Heart right ventricle (tissue), 16 donors: ENCODE results near the gene UTP25. TPM values are rescaled to one million over a fixed set of nuclear protein-coding genes. Genes with fewer than 3 reads are reported as not detected.

Experiments used
- ATAC-seq, 8 donors: fragments of 200-7000 bp; cut with Tn5 transposase; one replicate each; pipeline ENCODE4 v1.9.1; 2020; ENCODE audit warnings: mild to moderate bottlenecking in 8 of 8, moderate library complexity in 8 of 8, moderate number of reproducible peaks in 1 of 8
- DNase-seq, 2 donors: peaks; one replicate each; pipeline ENCODE4 v3.0.0-alpha.2; 2020
- H3K27ac ChIP-seq, 10 donors: fragments of 200-600 bp; sonication (generic) in 2 of 10; one replicate each; pipeline versions ENCODE4 v1.5.0 to v1.8.0; 2020 to 2022; ENCODE audit warnings: mild to moderate bottlenecking in 3 of 10
- H3K27me3 ChIP-seq, 7 donors: fragments of 200-600 bp; one replicate each; pipeline ENCODE4 v1.8.0; 2021 to 2022; ENCODE audit warnings: mild to moderate bottlenecking in 2 of 7
- H3K36me3 ChIP-seq, 9 donors: fragments of 200-600 bp; sonication (generic) in 1 of 9; one replicate each; pipeline versions ENCODE4 v1.5.0 to v1.8.0; 2020 to 2022; ENCODE audit warnings: mild to moderate bottlenecking in 2 of 9
- H3K4me1 ChIP-seq, 9 donors: fragments of 200-600 bp; sonication (generic) in 1 of 9; one replicate each; pipeline versions ENCODE4 v1.5.0 to v1.8.0; 2020 to 2022; ENCODE audit warnings: mild to moderate bottlenecking in 4 of 9
- H3K4me3 ChIP-seq, 10 donors: fragments of 200-600 bp; sonication (generic) in 2 of 10; one replicate each; pipeline versions ENCODE4 v1.5.0 to v1.8.0; 2020 to 2022; ENCODE audit warnings: mild to moderate bottlenecking in 7 of 10, moderate library complexity in 2 of 10
- H3K9me3 ChIP-seq, 11 donors: fragments of 200-600 bp in 10 of 11; sonication (generic) in 2 of 11; one replicate each; pipeline versions ENCODE4 v1.5.0 to v1.8.0; 2013 to 2022; ENCODE audit warnings: mild to moderate bottlenecking in 2 of 11, control low read depth in 1 of 11, moderate library complexity in 1 of 11
- CTCF ChIP-seq, 9 donors: fragments of 200-600 bp; sonication (generic) in 2 of 9; IDR thresholded peaks; one replicate each; pipeline versions ENCODE4 v1.5.0 to v1.8.0; 2021 to 2022; ENCODE audit warnings: antibody characterized with exemption in 9 of 9, mild to moderate bottlenecking in 5 of 9, moderate library complexity in 1 of 9
- WGBS, 2 donors: extraction: QIAGEN DNeasy Blood & Tissue Kit; methylation state at CpG; one replicate each; pipeline ENCODE4 v1.1.7; 2013; ENCODE audit warnings: inconsistent platforms in 1 of 2; 5-methylcytosine and 5-hydroxymethylcytosine counted together
- intact Hi-C, 10 donors: fragments of 100-400 bp; cut with DNase I; formaldehyde crosslinking; loops; one replicate each; pipeline versions ENCODE4 v1.11.1 to v1.14.2; 2022
- polyA plus RNA-seq, 2 donors: library from polyadenylated mRNA; stranded (reverse); fragments of 200-250 nt; gene quantifications; one replicate each; pipeline ENCODE4 v1.2.3, GENCODE V29; 2013
- total RNA-seq, 10 donors: library from RNA; stranded (reverse); fragmentation: NEBNext Ultra II Directional in 3 of 10; extraction: Animal tissue kit (Norgen Biotek cat#: 25700) in 3 of 10; gene quantifications; one replicate each; pipeline versions ENCODE4 v1.2.1 to v1.2.4, GENCODE V29; 2021 to 2023
- donor health status: Arrhythmogenic right ventricular cardiomyopathy.
- donor health status: ischemic (EF 13 %, LVEDD 7.1; RV severe dilation, severe dysfunction).
- donor health status: healthy with polysubstance abuse.
- donor health status: DM: no; HTN: yes; CAD: no.
- donor health status: DM: no; HTN: no; CAD: no.
- donor health status: ischemic (EF 25% LVEDD 6.9; RV normal size, moderate dysfunction).
- donor health status: ischemic (EF 25% LVEDD 5.7; RV mildly dilated, moderate dysfunction).
- donor health status: healthy.
- donor health status: DM: yes; HTN: yes; CAD: no.
- donor health status: Ischemic cardiomyopathy.
- donor health status: ischemic (EF 35%, LVEDD 5.7; RV mildly dilated, moderate dysfunction).
- donor health status: nonischemic (EF 11% LVEDD 7.7; RV severe dilation, severe dysfunction).
- donor health status: DM: yes; HTN: yes; CAD: no.
- donor health status: PGD.
- donor health status: ischemic (EF 29% LVEDD 5.4; RV normal size, mild dysfunction).
- donor health status: nonischemic (EF 23%, LVEDD 6.1; RV moderate dilation, normal function).

Gene UTP25
- total and polyA plus RNA-seq, 12 donors: 0.73 to 4.2 (median 3.1) TPM

- no peak for TF ChIP-seq CTCF (IDR thresholded peaks at IDR 0.05)
- no peak overlapping the region for H3K4me3 ChIP-seq
- H3K27me3 ChIP-seq: no peaks in the 10 kb centered on the region
- H3K27ac ChIP-seq: no peak overlapping the region
- DNase-seq (no peak), ATAC-seq (no peak)
- peaks cover 0 to 50% (median 9%) of the 10 kb centered on the region in 9 donors for H3K36me3 ChIP-seq
- 87 to 91% methylated on average over 5 of the region's 5 CpGs for WGBS, 2 donors
- no peaks in the 10 kb centered on the region for H3K9me3 ChIP-seq
- no peaks in the 10 kb centered on the region for H3K4me1 ChIP-seq
- intact Hi-C loops: loop anchor here in 3 of 10 donors (5.0 to 10.0 kb wide), 3 partner anchors 132 to 549 kb away; no protein-coding TSS in a partner anchor
Observed at GRCh38 chr1:209855623-209856022, 27.9 kb downstream of the UTP25 start.

GRCh38 chr1:209858561-209859103 lies 30.9 kb downstream of the UTP25 start:
- Histone ChIP-seq H3K27me3 (peaks cover 0 to 27% (median 22%) of the 10 kb centered on the region in 7 donors), H3K27ac (no peak overlapping the region), H3K36me3 (peaks cover 0 to 19% (median 3%) of the 10 kb centered on the region in 9 donors), H3K9me3 (no peaks in the 10 kb centered on the region), H3K4me3 (no peak overlapping the region), H3K4me1 (no peaks in the 10 kb centered on the region)
- no peak for TF ChIP-seq CTCF (IDR thresholded peaks at IDR 0.05)
- DNase-seq (no peak), ATAC-seq (no peak)
- WGBS, 2 donors: 95 to 96% methylated on average over 39 to 41 of the region's 41 CpGs
- intact Hi-C loops: loop anchor here in 3 of 10 donors (5.0 to 10.0 kb wide), 3 partner anchors 129 to 546 kb away; no protein-coding TSS in a partner anchor

DNA sequence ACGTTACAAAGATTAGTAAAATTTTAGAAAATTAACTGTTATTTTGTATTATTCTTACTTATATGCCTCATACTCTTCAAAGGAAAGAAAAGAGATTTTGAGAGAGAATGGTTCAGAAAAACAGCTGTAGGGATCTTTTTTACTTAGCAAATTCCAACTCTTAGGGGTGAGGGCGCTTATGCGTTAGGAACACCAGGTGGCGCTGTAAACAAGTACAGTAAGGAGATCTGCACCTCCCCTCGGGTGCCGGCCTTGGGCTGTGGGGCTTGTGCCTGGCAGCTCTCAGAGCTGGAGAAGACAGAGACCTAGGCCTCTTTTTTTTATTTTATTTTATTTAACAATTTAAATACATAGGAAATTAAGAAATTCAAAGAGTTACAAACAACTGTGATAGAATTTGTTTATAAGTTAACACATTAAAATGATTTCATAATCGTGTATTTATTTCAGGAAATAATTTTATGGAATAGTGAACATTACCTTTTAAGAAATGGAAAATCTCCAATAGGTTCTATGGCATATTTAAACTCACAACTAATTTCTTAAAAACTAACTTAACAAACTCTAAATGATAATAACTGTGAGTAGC lies 32.6 kb downstream of the UTP25 start:
- H3K9me3 ChIP-seq: no peaks in the 10 kb centered on the region
- H3K4me1 ChIP-seq: no peaks in the 10 kb centered on the region
- H3K36me3 ChIP-seq: peaks cover 0 to 4% (median 0%) of the 10 kb centered on the region in 9 donors
- intact Hi-C loops: loop anchor here in 7 of 10 donors (1.0 to 10.0 kb wide), 8 partner anchors 124 to 544 kb away; no protein-coding TSS in a partner anchor
- no peak overlapping the region for H3K4me3 ChIP-seq
- no peak overlapping the region for H3K27ac ChIP-seq
- H3K27me3 ChIP-seq: peaks cover 0 to 33% (median 22%) of the 10 kb centered on the region in 7 donors
- DNase-seq (peak; percentile 58 to 60), ATAC-seq (peak in 6 of 8 donors; percentile 59 to 81 (median 78))
- TF ChIP-seq CTCF (IDR thresholded peaks at IDR 0.05): peak; percentile 66 to 96 (median 87)
- 15 to 17% methylated on average over 7 of the region's 7 CpGs for WGBS, 2 donors

GRCh38 chr1:209861242-209861641 lies 33.5 kb downstream of the UTP25 start:
- Histone ChIP-seq H3K9me3 (peaks cover 0 to 5% (median 0%) of the 10 kb centered on the region in 11 donors), H3K4me3 (no peak overlapping the region), H3K27me3 (peaks cover 0 to 33% (median 22%) of the 10 kb centered on the region in 7 donors), H3K27ac (no peak overlapping the region), H3K4me1 (no peaks in the 10 kb centered on the region), H3K36me3 (no peaks in the 10 kb centered on the region)
- DNase-seq (no peak), ATAC-seq (no peak)
- intact Hi-C loops: loop anchor here in 7 of 10 donors (2.0 to 10.0 kb wide), 7 partner anchors 124 to 544 kb away; no protein-coding TSS in a partner anchor
- 64 to 73% methylated on average over 2 of the region's 2 CpGs for WGBS, 2 donors
- no peak for TF ChIP-seq CTCF (IDR thresholded peaks at IDR 0.05)
